GM21528 (cell line): ENCODE data around the gene ARHGAP24.
"Not testable (repeated sequence)": the region's sequence is repeated elsewhere in the genome, so short reads cannot be mapped to it uniquely, and the experiment has no call there.

ENCODE experiments used
- ATAC-seq: cut with Tn5 transposase; IDR thresholded peaks from one replicate; pipeline ENCODE4 v1.9.1; 2021; ENCODE audit warnings: mild to moderate bottlenecking, moderate library complexity; ENCODE audit not compliant: unreplicated experiment, low FRiP score

The ARHGAP24 gene

DNA sequence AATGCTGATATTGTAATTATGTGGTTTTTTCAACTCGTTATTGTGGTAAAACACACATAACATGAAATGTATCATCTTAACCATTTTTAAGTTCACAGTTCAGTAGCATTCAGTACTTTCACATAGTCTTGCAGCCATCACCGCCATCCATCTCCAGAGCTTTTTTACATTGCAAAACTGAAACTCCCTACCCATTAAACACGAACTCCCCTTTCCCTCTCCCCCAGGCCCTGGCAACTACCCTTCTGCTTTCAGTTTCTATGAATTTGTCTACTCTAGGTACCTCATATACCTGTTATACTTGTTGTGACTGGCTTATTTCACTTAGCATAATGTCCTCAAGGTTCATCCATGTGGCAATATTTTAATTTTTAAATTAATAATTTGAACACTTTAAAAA lies 504.3 kb downstream of the ARHGAP24 start:
- peak; percentile 80 for ATAC-seq

GRCh38 chr4:85986266-85986665 lies 511.3 kb downstream of the ARHGAP24 start:
- ATAC-seq, result no peak

- no peak for ATAC-seq
Measured at GRCh38 chr4:85993641-85994040, 518.7 kb downstream of the ARHGAP24 start.

DNA sequence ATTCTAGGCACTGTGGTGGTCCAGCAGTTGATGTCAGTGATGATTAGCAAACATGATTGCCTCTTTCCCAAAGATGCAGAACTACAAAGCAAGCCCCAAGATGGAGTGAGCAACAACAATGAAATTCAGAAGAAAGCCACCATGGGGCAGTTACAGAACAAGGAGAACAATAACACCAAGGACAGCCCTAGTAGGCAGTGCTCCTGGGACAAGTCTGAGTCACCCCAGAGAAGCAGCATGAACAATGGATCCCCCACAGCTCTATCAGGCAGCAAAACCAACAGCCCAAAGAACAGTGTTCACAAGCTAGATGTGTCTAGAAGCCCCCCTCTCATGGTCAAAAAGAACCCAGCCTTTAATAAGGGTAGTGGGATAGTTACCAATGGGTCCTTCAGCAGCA lies 519.6 kb downstream of the ARHGAP24 start:
- no peak for ATAC-seq

DNA sequence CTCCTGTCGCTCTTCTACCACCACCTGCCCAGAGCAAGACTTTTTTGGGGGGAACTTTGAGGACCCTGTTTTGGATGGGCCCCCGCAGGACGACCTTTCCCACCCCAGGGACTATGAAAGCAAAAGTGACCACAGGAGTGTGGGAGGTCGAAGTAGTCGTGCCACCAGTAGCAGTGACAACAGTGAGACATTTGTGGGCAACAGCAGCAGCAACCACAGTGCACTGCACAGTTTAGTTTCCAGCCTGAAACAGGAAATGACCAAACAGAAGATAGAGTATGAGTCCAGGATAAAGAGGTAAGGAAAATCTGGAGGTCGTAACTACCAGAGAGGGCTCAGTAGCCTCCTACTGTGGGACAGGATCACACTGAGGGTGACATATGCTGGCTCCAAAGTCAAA lies 520.4 kb downstream of the ARHGAP24 start:
- no peak for ATAC-seq

GRCh38 chr4:86001591-86001990 lies 526.6 kb downstream of the ARHGAP24 start:
- no peak for ATAC-seq

GRCh38 chr4:86004030-86004429 lies 529.1 kb downstream of the ARHGAP24 start:
- no peak for ATAC-seq

GRCh38 chr4:86006057-86006456 lies 531.1 kb downstream of the ARHGAP24 start:
- no peak for ATAC-seq

- no peak for ATAC-seq
Measured at GRCh38 chr4:86007042-86007441, 532.1 kb downstream of the ARHGAP24 start.

DNA sequence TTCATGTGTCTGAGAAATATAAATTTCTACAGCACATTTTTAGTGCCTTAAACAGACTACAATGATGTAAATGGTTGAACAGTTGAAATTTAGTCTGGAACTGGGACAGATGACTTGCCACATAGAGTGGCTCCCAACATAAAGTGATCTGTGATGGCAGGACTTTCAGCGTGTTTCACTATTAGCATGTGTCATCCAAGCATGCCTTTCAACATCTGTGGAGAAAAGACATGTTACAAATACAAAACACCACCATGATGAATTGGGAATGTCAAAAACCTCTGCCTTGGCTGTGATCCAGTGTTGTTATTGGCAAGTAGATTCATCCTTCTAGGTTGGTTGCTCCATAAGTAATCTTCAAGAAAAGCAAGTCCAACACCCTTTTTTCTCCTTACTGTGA lies 536.2 kb downstream of the ARHGAP24 start:
- no peak for ATAC-seq

- no peak for ATAC-seq
Measured at GRCh38 chr4:86013621-86014020, 538.7 kb downstream of the ARHGAP24 start.

DNA sequence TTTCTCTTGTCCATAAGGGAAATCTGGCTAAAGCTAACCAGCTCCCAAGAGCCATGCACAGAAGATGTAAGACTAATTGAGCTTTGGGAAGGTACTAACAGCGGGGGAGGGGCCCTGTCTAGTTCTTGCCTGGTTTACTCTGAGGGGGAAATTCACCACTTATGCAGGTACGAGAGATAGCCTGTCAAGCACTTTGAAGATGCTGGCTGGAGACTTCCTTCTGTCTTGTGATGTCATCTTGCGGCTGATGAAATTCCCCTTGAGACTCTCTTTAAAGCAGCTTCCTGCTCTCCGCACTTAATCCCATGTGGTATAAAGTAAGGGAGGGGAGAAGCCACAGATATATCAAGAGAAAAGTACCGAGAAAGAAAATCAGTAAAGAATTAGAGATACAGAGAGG lies 539.6 kb downstream of the ARHGAP24 start:
- no peak for ATAC-seq

- no peak for ATAC-seq
Measured at GRCh38 chr4:86015412-86016350, 540.7 kb downstream of the ARHGAP24 start.

DNA sequence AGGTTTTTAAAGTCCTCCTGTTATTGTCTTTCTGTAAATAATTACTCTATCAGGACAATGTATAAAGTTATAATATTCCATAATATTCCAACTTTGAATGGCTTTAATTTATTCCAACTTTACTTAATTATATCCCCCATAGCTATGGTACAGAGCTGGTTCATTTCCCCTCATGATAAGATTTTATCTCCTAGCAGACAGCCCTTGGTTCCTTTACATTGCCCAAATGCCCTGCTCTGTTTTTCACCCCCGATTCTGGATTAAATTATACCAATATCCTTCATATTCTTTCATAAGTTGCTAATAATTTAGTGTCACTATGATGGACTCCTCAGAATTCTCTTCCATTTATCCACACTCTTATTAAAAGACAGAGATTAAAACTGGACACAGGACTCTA lies 544.4 kb downstream of the ARHGAP24 start:
- no peak for ATAC-seq

GRCh38 chr4:86019906-86020305 lies 545.0 kb downstream of the ARHGAP24 start:
- ATAC-seq, result no peak

GRCh38 chr4:86021671-86022070 lies 546.7 kb downstream of the ARHGAP24 start:
- ATAC-seq, result not testable (repeated sequence)

DNA sequence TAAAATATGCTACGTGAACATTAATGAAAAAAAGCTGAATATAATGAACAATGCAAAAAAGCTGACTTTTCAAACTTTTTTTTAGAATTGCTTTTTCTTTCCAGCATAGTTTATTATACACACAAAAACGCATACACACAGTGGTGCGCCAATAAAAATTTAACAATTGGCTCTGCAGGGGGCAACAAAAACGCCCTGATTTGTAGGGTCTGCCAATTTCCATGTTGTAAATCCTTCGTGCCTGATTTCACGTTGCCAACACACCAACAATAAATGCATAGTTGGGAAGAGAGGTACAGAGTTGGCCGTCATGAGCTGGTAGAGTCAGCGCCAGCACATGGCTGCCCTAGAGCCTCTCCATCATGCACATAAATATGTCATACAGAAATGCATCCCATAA lies 551.8 kb downstream of the ARHGAP24 start:
- no peak for ATAC-seq

- no peak for ATAC-seq
Measured at GRCh38 chr4:86031927-86032326, 557.0 kb downstream of the ARHGAP24 start.

GRCh38 chr4:86032476-86033022 lies 557.6 kb downstream of the ARHGAP24 start:
- no peak for ATAC-seq

- ATAC-seq, result no peak
Measured at GRCh38 chr4:86033171-86033570, 558.2 kb downstream of the ARHGAP24 start.

DNA sequence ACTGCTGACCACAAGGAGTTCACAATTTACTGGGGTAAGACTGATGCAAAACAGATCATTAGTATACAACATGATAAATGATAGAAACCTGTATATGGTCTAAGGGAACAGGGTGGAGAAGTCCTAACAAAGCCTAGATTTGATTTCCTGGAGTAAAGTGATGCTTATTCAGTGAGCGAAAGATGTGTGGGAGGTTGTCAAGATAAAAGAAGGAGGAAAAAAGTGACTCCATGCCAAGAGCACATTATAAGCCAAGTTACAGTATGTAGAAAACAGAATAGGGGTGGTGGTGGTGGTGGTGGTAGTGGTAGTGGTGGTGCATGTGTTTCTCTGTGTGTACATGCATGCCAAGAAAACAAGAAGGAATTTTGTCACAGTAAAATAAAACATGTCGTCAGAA lies 559.7 kb downstream of the ARHGAP24 start:
- ATAC-seq, result no peak

- ATAC-seq, result no peak
Measured at GRCh38 chr4:86035688-86036087, 560.7 kb downstream of the ARHGAP24 start.
